22Rv1 (cell line): ENCODE data around the gene BPGM.
"Not testable (repeated sequence)": the region's sequence is repeated elsewhere in the genome, so short reads cannot be mapped to it uniquely, and the experiment has no call there.

ENCODE experiments used
- H3K27ac ChIP-seq: fragments of 450-650 bp; 2 replicates; pipeline ENCODE4 v1.5.1; 2017
- CTCF ChIP-seq: fragments of 450-650 bp; IDR thresholded peaks from 2 replicates; pipeline ENCODE4 v1.5.1; 2017; ENCODE audit warnings: mild to moderate bottlenecking
- ZFX ChIP-seq: fragments of 450-650 bp; IDR thresholded peaks from 2 replicates; pipeline ENCODE4 v1.6.1; 2017; ENCODE audit warnings: antibody characterized with exemption, borderline replicate concordance

Gene BPGM

GRCh38 chr7:134640842-134641715, 5.6 kb upstream of the BPGM start:
- TF ChIP-seq ZFX, result no peak
- no peak overlapping the region for H3K27ac ChIP-seq

GRCh38 chr7:134641981-134642380, 4.7 kb upstream of the BPGM start:
- not testable (repeated sequence) for H3K27ac ChIP-seq

GRCh38 chr7:134643131-134643530, 3.5 kb upstream of the BPGM start:
- no peak for TF ChIP-seq CTCF
- no peak for TF ChIP-seq ZFX
- H3K27ac ChIP-seq, result no peak overlapping the region

- H3K27ac ChIP-seq, result no peak overlapping the region; the same call in 1 of the 2 replicates
- TF ChIP-seq ZFX (no peak), CTCF (no peak)
Observed at GRCh38 chr7:134645478-134645877, 1.2 kb upstream of the BPGM start.

GRCh38 chr7:134645935-134646334, 718 bp upstream of the BPGM start:
- H3K27ac ChIP-seq, result peak overlapping the region; percentile 63

GRCh38 chr7:134648456-134648855, 1.8 kb downstream of the BPGM start:
- no peak overlapping the region for H3K27ac ChIP-seq
- TF ChIP-seq CTCF, result no peak
- TF ChIP-seq ZFX, result no peak

More at GRCh38 chr7:134645935-134646334, 718 bp upstream of the BPGM start:
- TF ChIP-seq CTCF (no peak), ZFX (no peak)

GRCh38 chr7:134649226-134649775, 2.6 kb downstream of the BPGM start:
- H3K27ac ChIP-seq, result no peak overlapping the region

GRCh38 chr7:134651991-134652390, 5.3 kb downstream of the BPGM start:
- no peak for TF ChIP-seq CTCF
- no peak for TF ChIP-seq ZFX
- H3K27ac ChIP-seq, result no peak overlapping the region

More at GRCh38 chr7:134649226-134649775, 2.6 kb downstream of the BPGM start:
- TF ChIP-seq CTCF (no peak), ZFX (no peak)
